GM12874 (cell line): ENCODE data around the gene ADGRB3.

Source experiments
- TF ChIP-seq, protein P1 (sequence below): IDR thresholded peaks from 2 replicates; pipeline ENCODE4 v1.5.1; 2011; ENCODE audit warnings: low read depth, mild to moderate bottlenecking, control low read depth, low read length, moderate library complexity; ENCODE audit not compliant: insufficient read depth

Gene ADGRB3

DNA sequence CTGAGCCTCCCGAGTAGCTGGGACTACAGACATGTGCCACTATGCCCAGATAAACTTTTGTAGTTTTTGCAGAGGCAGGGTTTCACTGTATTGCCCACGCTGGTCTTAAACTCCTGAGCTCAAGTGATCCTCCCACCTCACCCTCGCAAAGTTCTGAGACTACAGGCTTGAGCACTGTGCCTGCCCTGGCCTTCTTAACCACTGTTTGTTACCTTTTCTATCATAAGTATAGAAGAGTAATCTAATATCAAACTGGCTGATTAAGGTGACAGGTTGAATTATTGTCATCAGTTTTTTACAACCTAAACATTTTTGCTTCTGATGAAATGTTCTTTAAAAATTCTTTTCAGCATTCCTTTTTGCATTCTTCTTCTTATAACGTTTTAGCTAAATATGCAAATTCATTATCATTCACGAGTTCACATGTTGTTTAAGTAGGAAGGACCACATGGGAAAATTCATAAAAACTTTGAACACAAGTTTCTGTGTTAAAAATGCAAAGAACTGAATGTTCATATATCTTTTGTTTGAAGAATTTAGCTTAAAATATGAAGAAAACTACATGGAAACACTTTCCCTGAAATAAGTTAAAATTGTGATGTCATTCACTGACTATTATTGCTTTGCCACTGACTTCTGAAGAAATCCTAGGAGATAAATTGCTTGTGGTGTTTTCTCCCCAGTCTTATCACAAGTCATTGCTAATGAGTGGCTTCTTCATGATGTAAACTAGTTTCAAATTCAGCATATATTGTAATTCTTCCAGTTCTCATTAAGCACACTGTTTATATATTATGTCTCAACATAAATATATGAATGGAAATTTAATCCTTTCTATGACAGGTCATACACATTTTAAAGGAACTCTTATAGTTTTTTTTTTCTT is 106.7 kb downstream of the ADGRB3 start:
- TF ChIP-seq, protein P1, sequence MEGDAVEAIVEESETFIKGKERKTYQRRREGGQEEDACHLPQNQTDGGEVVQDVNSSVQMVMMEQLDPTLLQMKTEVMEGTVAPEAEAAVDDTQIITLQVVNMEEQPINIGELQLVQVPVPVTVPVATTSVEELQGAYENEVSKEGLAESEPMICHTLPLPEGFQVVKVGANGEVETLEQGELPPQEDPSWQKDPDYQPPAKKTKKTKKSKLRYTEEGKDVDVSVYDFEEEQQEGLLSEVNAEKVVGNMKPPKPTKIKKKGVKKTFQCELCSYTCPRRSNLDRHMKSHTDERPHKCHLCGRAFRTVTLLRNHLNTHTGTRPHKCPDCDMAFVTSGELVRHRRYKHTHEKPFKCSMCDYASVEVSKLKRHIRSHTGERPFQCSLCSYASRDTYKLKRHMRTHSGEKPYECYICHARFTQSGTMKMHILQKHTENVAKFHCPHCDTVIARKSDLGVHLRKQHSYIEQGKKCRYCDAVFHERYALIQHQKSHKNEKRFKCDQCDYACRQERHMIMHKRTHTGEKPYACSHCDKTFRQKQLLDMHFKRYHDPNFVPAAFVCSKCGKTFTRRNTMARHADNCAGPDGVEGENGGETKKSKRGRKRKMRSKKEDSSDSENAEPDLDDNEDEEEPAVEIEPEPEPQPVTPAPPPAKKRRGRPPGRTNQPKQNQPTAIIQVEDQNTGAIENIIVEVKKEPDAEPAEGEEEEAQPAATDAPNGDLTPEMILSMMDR, result no peak

DNA sequence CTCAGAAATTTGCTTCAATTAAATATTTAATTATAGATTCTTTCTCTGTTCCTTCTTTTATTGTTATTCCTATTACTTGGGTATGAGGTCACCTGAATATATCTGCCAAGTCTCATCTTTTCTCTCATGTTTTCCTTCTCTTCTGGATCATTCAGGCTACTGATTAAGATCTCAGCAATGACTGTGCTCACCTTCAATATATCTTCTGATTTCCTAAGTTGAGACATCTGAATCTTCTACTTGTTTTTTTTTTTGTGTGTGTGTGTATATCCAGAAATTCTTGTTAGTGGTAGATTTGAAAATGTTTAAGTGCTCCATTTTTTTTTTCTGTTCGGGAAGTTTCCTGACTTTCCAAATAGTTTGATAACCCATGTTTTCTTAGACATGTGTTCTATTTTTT is 108.0 kb downstream of the ADGRB3 start:
- TF ChIP-seq, protein P1, result no peak

DNA sequence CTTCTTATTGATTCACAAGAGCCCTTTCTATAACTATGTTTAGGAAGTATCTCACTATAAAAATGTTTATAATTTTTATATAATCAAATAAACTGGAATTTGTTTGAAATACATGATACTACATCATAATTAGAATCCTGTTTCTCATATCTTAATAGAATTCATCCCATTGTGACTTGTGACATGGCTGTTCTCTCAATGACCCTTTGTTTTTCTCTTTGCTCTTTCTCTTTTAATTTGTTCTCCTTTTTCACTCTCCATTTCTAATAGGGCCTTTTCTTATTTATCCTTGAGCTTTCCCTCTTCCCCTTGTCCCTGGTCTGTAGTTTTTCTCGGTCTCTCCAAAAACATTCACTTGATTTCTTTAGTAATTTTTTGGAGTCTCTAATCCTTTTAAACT is 111.3 kb downstream of the ADGRB3 start:
- TF ChIP-seq, protein P1, result no peak

DNA sequence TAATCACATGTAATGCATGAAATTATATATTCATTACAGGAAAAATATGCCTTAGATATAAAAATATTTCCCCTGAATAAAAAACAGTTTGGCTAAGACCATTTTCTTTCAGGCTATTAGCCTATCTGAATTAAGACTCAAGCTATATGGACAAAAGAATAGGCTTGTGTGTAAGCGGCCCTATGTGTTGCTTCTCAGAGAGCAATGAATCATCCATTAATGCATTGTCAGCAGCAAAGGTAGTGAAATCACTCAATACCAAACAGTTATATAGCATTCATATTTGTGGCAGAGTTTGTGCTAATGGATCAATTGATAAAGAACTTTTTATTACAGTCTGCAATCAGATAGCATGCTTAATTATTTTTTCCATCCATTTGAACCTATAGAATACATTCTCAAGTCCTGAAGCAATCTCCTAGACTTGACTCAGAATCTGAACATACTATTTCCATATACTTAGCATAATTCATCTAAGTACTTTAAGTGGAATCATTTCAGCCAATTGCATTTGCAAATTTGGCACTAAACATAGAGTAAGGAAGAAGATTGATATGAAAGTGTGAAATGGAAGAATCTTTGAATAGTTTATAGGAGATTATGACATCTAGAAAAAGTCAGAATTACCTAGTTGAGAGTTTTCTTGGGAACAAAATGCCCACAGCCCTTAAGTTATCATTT is 112.2 kb downstream of the ADGRB3 start:
- TF ChIP-seq, protein P1, result no peak

DNA sequence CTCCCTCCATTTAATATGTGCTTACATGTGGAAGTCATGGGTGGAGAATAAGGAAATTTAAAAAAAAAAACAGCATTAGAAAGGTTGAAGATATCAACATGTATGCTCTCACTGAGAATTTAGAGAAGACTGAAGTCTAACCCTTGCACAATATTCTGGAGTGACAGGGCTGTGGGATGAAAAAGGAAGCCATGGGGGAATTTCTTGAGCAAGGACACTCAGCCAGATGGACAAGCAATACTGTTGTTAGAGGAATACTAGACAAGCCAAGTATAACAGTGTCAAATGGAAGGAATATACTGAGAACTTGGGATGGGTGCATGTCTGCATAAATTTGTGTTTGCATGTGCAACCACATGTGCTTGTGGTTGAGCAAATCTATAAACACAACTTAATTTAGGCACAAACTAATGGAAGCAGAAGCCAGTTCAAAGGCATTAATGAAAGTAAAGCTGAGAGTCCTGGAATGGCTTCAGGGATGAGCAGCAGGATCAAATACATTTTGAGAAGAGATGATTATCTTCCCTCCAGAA is 119.7 kb downstream of the ADGRB3 start:
- TF ChIP-seq, protein P1, result no peak

DNA sequence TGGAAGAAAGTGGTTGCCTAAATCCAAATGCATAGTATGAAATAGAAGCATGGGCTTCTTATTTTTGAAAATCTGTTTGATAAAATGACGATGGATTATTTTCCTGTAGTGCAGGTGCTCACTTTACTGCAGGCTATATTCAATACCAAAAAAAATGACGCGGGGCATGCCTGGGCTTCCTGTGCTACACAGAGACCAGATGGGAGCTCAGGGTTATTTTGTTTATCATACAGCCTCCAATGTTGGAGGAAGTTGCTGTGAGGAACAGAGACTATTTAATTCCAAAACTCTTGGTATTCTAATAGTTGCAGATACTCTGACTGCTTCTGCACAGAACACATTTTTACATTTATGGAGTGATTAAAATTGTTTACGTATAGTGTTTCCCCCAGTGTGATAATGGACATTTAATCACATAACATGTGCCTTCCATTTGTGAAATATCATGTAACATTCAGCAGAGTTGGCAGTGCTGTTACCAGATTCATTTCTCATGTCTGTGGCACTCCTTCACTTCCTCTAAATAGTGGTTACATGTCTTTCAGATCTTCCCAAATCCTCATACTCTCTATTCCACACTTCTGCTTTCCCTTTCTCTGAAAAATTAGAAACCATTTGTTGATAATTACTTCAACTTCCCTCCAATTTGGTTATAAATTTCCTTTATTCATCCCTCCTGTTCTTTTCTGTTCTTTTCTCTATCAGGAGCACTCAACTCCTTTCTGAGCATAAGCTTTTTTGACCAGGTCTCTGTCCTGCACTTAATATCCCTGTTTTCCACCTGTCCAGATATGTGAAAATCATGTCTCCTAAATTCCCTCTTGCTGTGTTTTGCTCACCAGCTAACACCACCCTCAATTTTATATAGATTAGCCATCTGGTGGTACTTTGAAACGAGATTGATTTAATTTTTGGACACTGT is 121.6 kb downstream of the ADGRB3 start:
- TF ChIP-seq, protein P1, result no peak
